ENCODE measurements around the gene HBG2. TPM values are rescaled to one million over a fixed set of nuclear protein-coding genes. Genes with fewer than 3 reads are reported as not detected.

Gene HBG2
- total RNA-seq, 1 donor: 3.9 TPM

DNA sequence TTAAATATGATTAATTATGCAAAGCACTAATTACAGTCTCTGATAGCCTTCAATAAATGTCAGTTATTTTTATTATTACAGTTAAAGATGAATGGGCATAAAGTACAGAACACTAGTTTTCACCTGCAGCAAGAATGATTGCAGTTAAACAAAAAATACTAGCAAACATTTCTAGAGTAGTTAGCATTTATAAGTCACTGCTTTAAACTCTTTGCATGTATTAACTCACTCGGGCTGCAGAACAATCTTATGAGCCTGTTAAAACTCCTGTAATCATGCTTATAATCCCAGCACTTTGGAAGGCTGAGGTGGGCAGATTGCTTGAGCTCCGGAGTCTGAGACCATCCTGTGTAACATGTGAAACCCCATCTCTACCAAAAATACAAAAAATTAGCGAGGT is 32.3 kb upstream of the HBG2 start:
- Histone ChIP-seq H3K9me3 (ENCODE audit: low read depth, low read length) (no peaks in the 10 kb centered on the region), H3K4me1 (ENCODE audit: insufficient read depth, low read length) (no peaks in the 10 kb centered on the region), H3K4me3 (ENCODE audit: low read length) (no peak overlapping the region), H3K27me3 (ENCODE audit: insufficient read depth, low read length) (no peaks in the 10 kb centered on the region)

DNA sequence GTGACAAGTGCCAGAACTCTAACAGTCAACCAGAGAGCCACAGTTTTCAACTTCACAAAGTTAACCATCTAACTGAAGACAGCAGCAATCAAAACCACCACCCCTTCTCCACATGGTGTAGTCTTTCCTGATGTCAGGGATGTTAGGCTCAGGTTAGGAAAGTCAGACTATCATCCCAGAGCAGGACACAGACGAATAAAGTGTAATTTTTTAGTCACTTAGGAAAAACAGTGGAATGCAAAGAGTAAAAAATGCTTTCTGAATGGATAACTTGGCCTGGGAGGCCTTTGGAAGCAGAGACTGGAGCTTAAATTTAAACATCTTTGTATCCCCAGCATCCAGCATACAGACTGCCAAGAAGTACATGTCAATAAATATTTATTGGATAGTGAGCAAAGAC is 31.8 kb upstream of the HBG2 start:
- no peaks in the 10 kb centered on the region for H3K4me1 ChIP-seq (ENCODE audit: insufficient read depth, low read length)
- no peaks in the 10 kb centered on the region for H3K27me3 ChIP-seq (ENCODE audit: insufficient read depth, low read length)
- no peaks in the 10 kb centered on the region for H3K9me3 ChIP-seq (ENCODE audit: low read depth, low read length)
- no peak overlapping the region for H3K4me3 ChIP-seq (ENCODE audit: low read length)

DNA sequence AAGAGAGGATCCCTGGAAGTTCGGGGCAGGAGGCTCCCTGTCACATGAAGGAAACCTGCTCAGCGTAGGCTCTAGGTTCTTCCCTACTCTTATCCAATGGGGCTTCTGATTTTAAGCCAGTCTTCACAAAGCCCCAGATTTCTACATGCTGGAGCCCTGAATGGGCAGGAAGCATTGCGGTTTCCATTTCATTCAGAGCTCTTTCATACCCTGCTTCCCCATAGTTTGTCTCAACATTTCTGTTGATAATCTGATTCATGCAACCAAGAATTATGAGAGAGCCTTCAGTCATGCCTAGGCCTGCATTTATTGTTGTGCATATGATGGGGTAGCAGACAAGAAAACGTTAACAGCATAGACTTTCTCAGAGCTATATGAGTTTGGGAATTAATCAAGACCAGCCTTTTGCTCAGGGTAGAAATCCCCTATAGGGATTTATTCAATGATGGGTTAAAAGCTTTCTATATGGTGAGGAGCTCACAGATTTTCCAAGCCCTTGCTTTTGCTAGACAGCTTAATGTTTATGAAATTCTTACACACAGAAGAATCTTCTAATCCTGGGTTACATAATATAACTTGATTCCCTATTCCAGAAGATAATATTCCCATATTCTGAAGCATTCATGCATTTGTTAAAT is 31.2 kb upstream of the HBG2 start:
- no peaks in the 10 kb centered on the region for H3K27me3 ChIP-seq (ENCODE audit: insufficient read depth, low read length)
- no peaks in the 10 kb centered on the region for H3K4me1 ChIP-seq (ENCODE audit: insufficient read depth, low read length)
- H3K4me3 ChIP-seq (ENCODE audit: low read length): no peak overlapping the region
- no peaks in the 10 kb centered on the region for H3K9me3 ChIP-seq (ENCODE audit: low read depth, low read length)

DNA sequence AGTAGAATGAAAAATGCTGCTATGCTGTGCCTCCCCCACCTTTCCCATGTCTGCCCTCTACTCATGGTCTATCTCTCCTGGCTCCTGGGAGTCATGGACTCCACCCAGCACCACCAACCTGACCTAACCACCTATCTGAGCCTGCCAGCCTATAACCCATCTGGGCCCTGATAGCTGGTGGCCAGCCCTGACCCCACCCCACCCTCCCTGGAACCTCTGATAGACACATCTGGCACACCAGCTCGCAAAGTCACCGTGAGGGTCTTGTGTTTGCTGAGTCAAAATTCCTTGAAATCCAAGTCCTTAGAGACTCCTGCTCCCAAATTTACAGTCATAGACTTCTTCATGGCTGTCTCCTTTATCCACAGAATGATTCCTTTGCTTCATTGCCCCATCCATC is 30.1 kb upstream of the HBG2 start:
- Histone ChIP-seq H3K9me3 (ENCODE audit: low read depth, low read length) (no peaks in the 10 kb centered on the region), H3K4me1 (ENCODE audit: insufficient read depth, low read length) (no peaks in the 10 kb centered on the region), H3K4me3 (ENCODE audit: low read length) (no peak overlapping the region), H3K27me3 (ENCODE audit: insufficient read depth, low read length) (no peaks in the 10 kb centered on the region)

DNA sequence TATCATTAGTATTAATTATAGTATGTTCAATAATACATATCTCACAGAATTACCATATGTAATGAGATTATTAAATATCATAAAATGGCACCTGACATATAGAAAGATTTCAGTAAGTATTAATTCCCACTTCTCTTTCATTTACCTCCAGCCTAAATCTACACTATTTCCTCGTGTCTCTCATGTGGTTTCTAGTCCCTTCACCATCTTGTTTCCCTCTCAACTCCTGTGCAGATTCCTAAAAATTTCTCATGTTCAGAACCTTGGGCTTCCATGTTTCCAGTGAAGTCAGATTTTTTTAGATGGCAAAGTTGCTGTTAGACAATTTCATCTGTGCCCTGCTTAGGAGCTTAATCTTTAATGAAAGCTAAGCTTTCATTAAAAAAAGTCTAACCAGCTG is 29.3 kb upstream of the HBG2 start:
- Histone ChIP-seq H3K4me3 (ENCODE audit: low read length) (no peak overlapping the region), H3K27me3 (ENCODE audit: insufficient read depth, low read length) (no peaks in the 10 kb centered on the region), H3K9me3 (ENCODE audit: low read depth, low read length) (no peaks in the 10 kb centered on the region), H3K4me1 (ENCODE audit: insufficient read depth, low read length) (no peaks in the 10 kb centered on the region)

DNA sequence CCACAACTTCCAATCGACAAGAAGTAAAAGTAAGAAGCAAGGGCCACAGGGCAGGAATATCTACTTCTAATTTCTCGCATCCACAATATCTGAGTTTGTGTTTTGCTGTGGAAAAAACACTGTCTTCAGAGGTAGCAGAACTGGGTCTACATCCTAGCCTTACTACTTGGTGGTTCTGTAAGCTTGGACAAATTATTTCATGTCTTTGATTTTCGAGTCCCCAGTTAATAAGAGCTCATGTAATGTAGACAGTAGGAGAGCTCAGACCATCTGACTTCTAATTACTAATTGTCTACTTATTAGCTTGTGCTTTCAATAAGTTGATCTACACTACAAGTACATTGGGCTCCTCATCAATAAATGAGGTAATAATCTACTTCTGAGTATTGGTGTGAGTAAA is 28.5 kb upstream of the HBG2 start:
- Histone ChIP-seq H3K4me1 (ENCODE audit: insufficient read depth, low read length) (no peaks in the 10 kb centered on the region), H3K9me3 (ENCODE audit: low read depth, low read length) (no peaks in the 10 kb centered on the region), H3K4me3 (ENCODE audit: low read length) (no peak overlapping the region), H3K27me3 (ENCODE audit: insufficient read depth, low read length) (no peaks in the 10 kb centered on the region)

DNA sequence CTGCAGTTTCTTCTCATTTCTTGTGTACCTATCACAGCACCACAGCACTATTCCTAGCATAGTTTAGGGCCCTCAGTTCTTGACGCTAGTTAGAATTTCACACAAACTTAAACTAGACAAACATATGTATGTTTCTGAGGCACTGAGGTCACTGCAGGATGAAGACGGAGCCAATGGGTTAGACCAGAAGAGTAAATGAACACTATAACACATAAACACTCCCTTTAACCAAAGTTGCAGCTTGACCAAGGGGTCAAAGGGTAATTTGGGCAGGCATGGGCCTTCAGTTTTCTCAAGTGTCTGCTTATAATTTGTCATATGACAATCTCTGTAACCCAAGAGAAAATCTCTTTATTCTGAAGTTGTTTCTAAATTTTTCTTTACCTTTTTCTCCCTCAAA is 28.0 kb upstream of the HBG2 start:
- no peak overlapping the region for H3K4me3 ChIP-seq (ENCODE audit: low read length)
- no peaks in the 10 kb centered on the region for H3K9me3 ChIP-seq (ENCODE audit: low read depth, low read length)
- no peaks in the 10 kb centered on the region for H3K4me1 ChIP-seq (ENCODE audit: insufficient read depth, low read length)
- no peaks in the 10 kb centered on the region for H3K27me3 ChIP-seq (ENCODE audit: insufficient read depth, low read length)

DNA sequence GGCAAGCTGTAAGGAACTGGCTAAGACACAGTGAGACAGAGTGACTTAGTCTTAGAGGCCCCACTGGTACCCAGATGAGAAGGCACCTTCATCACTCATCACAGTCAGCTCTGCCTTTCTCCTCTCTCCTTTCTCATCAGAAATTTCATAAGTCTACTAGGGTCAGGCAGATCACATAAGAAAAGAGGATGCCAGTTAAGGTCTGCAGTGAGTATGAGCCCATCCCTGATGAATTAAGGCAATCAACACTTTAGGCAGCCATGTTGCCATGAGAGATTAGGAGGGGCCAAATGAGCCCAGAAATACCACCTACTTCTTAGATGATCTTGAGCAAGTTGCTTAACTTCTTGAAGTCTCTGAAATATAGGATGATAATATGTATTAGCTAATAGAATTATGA is 27.0 kb upstream of the HBG2 start:
- no peaks in the 10 kb centered on the region for H3K9me3 ChIP-seq (ENCODE audit: low read depth, low read length)
- H3K4me3 ChIP-seq (ENCODE audit: low read length): no peak overlapping the region
- no peaks in the 10 kb centered on the region for H3K4me1 ChIP-seq (ENCODE audit: insufficient read depth, low read length)
- H3K27me3 ChIP-seq (ENCODE audit: insufficient read depth, low read length): no peaks in the 10 kb centered on the region

DNA sequence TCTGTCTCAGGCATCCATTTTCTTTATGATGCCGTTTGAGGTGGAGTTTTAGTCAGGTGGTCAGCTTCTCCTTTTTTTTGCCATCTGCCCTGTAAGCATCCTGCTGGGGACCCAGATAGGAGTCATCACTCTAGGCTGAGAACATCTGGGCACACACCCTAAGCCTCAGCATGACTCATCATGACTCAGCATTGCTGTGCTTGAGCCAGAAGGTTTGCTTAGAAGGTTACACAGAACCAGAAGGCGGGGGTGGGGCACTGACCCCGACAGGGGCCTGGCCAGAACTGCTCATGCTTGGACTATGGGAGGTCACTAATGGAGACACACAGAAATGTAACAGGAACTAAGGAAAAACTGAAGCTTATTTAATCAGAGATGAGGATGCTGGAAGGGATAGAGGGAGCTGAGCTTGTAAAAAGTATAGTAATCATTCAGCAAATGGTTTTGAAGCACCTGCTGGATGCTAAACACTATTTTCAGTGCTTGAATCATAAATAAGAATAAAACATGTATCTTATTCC is 26.1 kb upstream of the HBG2 start:
- Histone ChIP-seq H3K9me3 (ENCODE audit: low read depth, low read length) (no peaks in the 10 kb centered on the region), H3K4me3 (ENCODE audit: low read length) (no peak overlapping the region), H3K4me1 (ENCODE audit: insufficient read depth, low read length) (no peaks in the 10 kb centered on the region), H3K27me3 (ENCODE audit: insufficient read depth, low read length) (no peaks in the 10 kb centered on the region)

DNA sequence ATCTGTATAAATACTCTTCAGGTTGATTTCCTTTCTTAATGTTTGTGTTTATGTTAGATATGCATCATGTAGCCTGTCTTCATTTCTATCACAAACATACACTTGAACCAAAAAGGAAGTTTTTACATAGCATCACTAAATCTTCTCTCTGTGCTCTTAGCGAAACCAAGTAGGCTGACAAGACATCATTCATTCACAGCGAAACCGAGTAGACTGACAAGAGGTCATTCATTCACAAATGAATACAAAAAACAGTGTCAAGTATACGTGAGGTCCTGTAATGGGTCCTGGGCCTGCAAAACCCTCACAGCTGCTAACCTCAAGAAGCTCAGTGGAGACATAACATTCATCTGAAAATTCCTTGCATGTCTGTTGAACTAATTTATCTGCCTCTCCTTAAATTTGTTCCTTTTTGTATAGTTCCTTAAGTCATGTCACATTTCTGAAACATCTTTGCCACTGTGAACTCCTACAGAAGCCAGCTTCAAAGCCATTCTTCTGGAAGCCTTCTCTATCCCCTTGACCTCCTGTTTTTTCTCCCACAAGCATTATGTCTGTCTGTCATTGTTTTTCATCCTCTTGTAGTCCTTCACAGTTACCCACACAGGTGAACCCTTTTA is 25.0 kb upstream of the HBG2 start:
- Histone ChIP-seq H3K4me3 (ENCODE audit: low read length) (no peak overlapping the region), H3K27me3 (ENCODE audit: insufficient read depth, low read length) (no peaks in the 10 kb centered on the region), H3K4me1 (ENCODE audit: insufficient read depth, low read length) (no peaks in the 10 kb centered on the region), H3K9me3 (ENCODE audit: low read depth, low read length) (no peaks in the 10 kb centered on the region)

DNA sequence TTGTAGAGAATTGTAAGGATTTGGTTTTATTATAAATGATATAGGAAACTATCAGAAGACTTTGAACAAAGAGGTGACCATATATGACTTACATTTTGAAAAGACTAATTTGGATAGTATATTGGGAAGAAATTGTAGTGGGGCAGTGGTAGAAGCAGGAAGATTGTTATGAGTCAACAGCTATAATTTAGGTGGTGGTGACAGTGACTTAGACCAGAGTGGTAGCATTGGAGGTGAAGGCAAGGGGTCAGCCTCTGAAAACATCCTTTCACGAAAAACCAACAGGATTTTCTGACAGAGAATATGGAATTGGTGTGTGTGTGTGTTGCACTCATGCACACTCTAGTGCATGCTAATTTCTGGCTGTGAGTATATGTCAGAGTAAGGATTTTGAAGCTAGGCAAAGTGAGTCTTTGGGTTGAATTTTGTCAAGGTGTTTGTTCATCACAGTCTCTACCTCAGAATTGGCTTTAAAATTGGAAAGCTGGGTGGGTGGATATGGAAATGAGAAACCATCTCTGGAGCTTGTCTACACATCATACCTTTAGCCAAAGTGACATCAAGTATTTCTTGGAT is 23.3 kb upstream of the HBG2 start:
- Histone ChIP-seq H3K27me3 (ENCODE audit: insufficient read depth, low read length) (no peaks in the 10 kb centered on the region), H3K9me3 (ENCODE audit: low read depth, low read length) (no peaks in the 10 kb centered on the region), H3K4me1 (ENCODE audit: insufficient read depth, low read length) (no peaks in the 10 kb centered on the region), H3K4me3 (ENCODE audit: low read length) (no peak overlapping the region)

DNA sequence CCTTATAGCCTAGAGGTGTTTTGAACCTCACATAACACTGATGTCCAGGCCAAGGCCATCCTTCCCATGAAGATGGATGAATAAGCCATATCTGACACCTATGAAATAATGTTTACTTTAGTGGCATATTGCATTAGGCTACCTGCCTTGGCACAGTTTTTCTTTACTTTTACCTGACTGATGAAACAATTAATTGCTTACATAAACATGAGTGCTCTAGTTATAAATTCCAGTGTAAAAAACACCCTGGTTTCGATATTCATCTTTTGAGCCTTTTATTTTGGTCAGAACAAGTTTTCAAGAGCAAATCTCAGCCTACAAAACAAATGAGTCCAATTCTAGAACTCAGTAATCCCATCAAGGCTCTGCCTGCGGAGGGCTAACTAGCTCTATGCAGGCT is 22.1 kb upstream of the HBG2 start:
- no peaks in the 10 kb centered on the region for H3K9me3 ChIP-seq (ENCODE audit: low read depth, low read length)

DNA sequence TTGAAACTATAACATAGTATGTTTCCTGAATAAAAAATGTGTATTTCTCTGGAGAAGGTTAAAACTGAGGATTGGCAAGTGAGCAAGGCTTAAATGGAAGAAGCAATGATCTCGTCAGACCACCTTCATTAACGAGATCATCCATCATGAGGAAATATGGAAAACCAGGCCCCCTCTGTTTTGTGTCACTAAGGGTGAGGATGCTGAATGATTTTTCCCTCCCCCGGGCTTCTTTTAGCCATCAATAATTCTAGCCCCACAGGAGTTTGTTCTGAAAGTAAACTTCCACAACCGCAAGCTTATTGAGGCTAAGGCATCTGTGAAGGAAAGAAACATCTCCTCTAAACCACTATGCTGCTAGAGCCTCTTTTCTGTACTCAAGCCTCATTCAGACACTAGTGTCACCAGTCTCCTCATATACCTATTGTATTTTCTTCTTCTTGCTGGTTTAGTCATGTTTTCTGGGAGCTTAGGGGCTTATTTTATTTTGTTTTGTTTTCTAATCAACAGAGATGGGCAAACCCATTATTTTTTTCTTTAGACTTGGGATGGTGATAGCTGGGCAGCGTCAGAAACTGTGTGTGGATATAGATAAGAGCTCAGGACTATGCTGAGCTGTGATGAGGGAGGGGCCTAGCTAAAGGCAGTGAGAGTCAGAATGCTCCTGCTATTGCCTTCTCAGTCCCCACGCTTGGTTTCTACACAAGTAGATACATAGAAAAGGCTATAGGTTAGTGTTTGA is 21.0 kb upstream of the HBG2 start:
- Histone ChIP-seq H3K4me1 (ENCODE audit: insufficient read depth, low read length) (no peaks in the 10 kb centered on the region), H3K9me3 (ENCODE audit: low read depth, low read length) (no peaks in the 10 kb centered on the region), H3K4me3 (ENCODE audit: low read length) (no peak overlapping the region), H3K27me3 (ENCODE audit: insufficient read depth, low read length) (no peaks in the 10 kb centered on the region)

More for the DNA sequence above, 22.1 kb upstream of the HBG2 start:
- no peak overlapping the region for H3K4me3 ChIP-seq (ENCODE audit: low read length)
- H3K27me3 ChIP-seq (ENCODE audit: insufficient read depth, low read length): no peaks in the 10 kb centered on the region
- H3K4me1 ChIP-seq (ENCODE audit: insufficient read depth, low read length): no peaks in the 10 kb centered on the region

DNA sequence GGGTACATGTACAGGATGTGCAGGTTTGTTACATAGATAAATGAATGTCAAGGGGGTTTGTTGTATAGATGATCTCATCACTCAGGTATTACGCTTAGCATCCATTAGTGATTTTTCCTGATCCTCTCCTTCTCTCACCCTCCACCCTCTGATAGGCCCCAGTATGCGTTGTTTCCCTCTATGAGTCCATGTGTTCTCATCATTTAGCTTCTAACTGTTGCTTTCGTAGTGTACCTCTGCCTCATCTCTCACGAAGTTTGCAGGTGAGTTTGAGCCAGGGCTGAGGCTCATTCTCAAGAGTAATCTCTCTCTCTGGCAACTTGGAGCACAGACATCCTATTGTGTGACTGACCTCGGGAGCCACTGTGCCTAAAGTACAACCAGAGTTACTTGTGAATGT is 19.8 kb upstream of the HBG2 start:
- no peaks in the 10 kb centered on the region for H3K27me3 ChIP-seq (ENCODE audit: insufficient read depth, low read length)
- no peaks in the 10 kb centered on the region for H3K9me3 ChIP-seq (ENCODE audit: low read depth, low read length)

DNA sequence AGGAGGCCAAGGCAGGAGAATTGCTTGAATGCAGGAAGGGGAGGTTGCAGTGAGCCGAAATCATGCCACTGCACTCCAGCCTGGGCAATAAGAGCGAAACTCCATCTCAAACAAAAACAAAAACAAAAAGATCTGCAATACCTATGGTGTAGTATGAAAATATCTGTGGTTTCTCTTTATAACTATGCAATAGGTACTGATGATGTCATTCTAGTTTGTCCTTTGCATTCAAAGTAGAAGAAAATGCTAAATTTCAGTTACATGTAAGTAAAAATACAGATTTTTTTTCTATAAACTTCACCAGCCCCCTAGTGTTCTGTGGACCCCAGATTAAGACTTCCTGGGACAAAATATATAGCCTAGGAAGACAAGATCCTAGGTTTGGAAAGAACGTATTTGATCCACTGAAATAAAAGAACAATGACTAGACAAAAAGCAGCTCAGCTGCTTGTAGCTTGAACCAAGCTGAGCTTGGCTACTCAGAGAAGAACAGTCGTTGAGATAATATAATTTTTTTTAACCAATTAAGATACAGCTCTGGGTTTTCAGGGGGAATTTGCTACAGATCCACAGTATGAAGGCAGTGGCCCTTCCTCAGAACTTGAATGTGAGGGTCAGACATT is 17.9 kb upstream of the HBG2 start:
- Histone ChIP-seq H3K4me1 (ENCODE audit: insufficient read depth, low read length) (no peaks in the 10 kb centered on the region), H3K4me3 (ENCODE audit: low read length) (no peak overlapping the region), H3K27me3 (ENCODE audit: insufficient read depth, low read length) (no peaks in the 10 kb centered on the region), H3K9me3 (ENCODE audit: low read depth, low read length) (no peaks in the 10 kb centered on the region)

More for the DNA sequence above, 19.8 kb upstream of the HBG2 start:
- H3K4me1 ChIP-seq (ENCODE audit: insufficient read depth, low read length): no peaks in the 10 kb centered on the region
- no peak overlapping the region for H3K4me3 ChIP-seq (ENCODE audit: low read length)

All from mononuclear cell (primary cell).